GM08714 (cell line): Measurements from ENCODE around the gene FOSL1.

Source experiments
- H3K4me3 ChIP-seq: fragments of 200-500 bp; sonication (Bioruptor generic); 2 replicates; pipeline ENCODE4 v1.5.1; 2014; ENCODE audit warnings: mild to moderate bottlenecking, low read length, inconsistent platforms
- ZNF274 ChIP-seq: IDR thresholded peaks from 2 replicates; pipeline ENCODE4 v1.6.1; 2012; ENCODE audit warnings: mild to moderate bottlenecking, low read depth, low read length

FOSL1 gene

DNA sequence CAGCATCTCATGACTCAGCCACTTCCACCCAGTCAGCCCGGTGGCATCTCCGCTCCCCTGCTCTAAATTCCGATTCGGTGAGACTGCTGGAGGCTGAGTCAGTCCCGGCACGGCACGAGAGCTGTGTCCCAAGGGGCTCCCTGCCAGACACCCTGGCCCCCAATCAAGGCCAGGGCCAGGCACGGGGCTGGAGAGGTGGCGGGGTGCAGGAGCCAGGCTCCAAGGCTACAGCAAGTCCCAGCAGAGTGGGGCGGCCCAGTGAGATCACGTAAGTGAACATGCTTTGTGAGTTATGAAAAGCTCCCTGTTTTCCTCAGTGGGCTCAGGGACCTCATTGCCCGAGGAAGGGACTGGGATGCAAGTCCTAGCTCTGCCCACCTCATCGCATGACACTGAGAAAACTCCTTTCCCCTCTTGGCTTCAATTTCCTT lies 15.6 kb upstream of the FOSL1 start:
- H3K4me3 ChIP-seq, result no peak overlapping the region
- TF ChIP-seq ZNF274, result no peak

DNA sequence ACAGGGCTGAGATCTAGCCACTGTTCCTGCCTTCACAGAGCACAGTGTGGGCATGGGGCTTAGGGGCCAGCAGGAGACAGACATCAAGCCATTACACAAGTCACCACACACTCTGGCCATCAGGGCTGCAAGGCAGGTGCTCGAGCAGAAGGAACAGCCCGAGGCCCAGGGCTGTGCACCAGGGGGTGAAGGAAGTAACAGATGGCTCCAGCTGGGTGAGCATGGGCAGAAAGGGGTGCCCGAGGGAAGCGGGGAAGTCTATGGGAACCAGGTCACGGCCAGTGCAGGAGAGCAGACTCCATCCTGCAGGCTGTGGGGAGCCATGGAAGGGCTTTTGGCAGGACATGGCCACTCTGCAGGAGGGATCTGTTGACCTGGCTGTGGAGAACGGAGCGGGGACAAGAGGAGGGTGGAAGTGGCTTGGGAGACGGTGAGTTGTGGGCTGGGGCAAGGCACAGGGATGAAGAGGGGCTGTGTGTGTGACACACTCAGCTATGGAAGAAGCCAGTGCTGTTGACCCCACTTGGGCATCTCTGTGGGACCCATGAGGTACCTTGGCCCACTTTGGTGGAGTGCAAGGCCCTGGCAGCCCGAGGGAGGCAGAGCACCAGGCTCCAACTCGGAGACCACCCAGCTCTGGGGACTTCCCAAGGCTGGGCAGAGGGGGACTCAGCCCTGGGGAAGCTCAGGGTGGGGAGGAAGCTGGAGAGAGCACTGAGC lies 15.1 kb upstream of the FOSL1 start:
- TF ChIP-seq ZNF274, result no peak
- no peak overlapping the region for H3K4me3 ChIP-seq

DNA sequence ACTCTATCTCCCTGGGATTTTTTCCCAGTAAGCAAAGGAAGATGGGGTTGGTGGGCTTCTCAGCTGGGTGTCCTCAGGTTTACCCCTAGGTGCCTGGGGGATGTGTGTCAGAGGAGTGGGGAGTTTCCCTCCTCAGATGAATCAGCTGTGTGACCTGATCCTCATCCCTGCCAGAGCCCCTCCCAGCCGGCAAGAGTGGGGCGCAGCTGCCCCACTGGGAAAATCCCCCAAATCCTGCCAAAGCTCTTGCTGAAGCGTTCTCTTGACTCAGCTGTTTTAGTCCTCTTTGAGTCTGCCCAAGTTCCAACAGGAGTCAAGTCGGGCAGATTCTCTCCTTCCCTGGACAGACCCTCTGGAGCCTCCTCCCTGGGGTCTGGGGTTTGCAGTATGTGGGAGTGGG lies 12.7 kb upstream of the FOSL1 start:
- H3K4me3 ChIP-seq, result no peak overlapping the region
- no peak for TF ChIP-seq ZNF274

- no peak for TF ChIP-seq ZNF274
- H3K4me3 ChIP-seq, result no peak overlapping the region
These were observed 11.7 kb upstream of the FOSL1 start for GRCh38 chr11:65911682-65912568.

DNA sequence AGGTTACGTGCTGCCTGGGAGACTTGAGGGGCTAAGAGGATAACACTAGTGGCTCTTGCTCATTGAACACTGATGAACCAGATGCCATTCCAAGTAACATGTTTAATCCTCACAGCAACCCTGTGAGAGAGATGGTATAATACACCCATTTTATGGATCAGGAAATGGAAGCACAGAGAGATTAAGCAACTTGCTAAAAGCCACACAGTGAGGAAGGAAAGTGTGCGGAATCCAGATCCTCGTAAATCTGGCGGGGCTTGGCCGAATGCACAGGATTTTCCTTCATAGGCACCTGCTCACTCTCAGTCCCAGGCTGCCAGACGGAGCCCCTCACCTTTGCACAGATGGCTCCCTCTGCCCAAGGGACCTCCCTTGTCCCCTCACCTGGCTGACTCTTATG lies 7.7 kb upstream of the FOSL1 start:
- no peak overlapping the region for H3K4me3 ChIP-seq
- no peak for TF ChIP-seq ZNF274

- no peak for TF ChIP-seq ZNF274
- no peak overlapping the region for H3K4me3 ChIP-seq
These were observed 6.4 kb upstream of the FOSL1 start for GRCh38 chr11:65906602-65907001.

DNA sequence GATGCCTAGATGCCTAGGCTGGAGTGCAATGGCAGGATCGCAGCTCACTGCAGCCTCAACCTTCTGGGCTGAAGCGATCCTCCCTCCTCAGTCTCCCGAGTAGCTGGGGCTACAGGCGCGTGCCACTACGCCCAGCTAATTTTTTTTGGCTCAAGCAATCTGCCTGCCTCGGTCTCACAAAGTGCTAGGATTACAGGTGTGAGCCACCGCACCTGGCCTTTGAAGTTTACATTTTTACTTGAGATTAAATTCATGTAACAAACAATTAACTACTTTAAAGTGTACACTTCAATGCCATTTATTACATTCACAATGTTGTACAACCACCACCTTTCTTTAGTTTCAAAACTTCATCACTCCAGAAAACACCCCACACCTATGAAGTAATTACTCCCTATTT lies 3.5 kb upstream of the FOSL1 start:
- no peak overlapping the region for H3K4me3 ChIP-seq
- no peak for TF ChIP-seq ZNF274

DNA sequence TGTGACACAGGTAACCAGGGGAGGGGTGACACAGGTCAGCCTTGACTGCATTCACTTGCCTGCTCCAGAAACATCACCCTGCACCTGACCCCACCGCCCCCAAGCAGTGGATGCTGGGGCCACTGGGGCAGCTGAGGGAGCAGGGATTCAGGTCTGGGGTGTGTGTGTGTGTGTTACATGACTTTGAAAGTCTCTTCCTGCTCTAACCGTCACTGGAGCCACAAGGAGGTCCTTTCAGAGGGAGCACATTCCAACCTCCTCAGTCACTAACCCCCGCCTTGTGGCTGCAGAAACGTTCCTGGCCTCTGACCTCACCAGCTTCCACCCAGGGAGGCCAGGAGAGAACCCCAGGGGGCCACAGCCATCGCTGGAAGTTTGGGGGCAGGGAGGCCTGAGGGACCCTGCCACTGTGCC lies 2.9 kb upstream of the FOSL1 start:
- H3K4me3 ChIP-seq, result no peak overlapping the region

DNA sequence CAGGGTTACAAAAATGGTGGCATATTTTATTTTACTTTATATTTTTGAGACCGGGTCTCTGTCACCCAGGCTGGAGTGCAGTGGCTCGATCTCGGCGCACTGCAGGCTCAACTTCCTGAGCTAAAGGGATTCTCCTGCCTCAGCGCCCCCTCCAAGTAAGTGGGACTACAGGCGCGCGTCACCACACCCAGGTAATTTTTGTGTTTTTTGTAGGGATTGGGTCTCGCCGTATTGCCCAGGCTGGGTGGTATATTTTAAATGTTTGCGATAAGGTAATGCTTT lies 652 bp upstream of the FOSL1 start:
- no peak overlapping the region for H3K4me3 ChIP-seq
- TF ChIP-seq ZNF274, result no peak

More for the DNA sequence above, 2.9 kb upstream of the FOSL1 start:
- TF ChIP-seq ZNF274, result no peak

GRCh38 chr11:65899356-65900124 lies 648 bp downstream of the FOSL1 start:
- H3K4me3 ChIP-seq, result peak overlapping the region; percentile 85
- no peak for TF ChIP-seq ZNF274

- peak overlapping the region; percentile 85; the same call in 1 of the 2 replicates for H3K4me3 ChIP-seq
- TF ChIP-seq ZNF274, result no peak
These were observed 1.4 kb downstream of the FOSL1 start for GRCh38 chr11:65898656-65899355.

- H3K4me3 ChIP-seq, result no peak overlapping the region
- TF ChIP-seq ZNF274, result no peak
These were observed 3.1 kb downstream of the FOSL1 start for GRCh38 chr11:65897020-65897471.

DNA sequence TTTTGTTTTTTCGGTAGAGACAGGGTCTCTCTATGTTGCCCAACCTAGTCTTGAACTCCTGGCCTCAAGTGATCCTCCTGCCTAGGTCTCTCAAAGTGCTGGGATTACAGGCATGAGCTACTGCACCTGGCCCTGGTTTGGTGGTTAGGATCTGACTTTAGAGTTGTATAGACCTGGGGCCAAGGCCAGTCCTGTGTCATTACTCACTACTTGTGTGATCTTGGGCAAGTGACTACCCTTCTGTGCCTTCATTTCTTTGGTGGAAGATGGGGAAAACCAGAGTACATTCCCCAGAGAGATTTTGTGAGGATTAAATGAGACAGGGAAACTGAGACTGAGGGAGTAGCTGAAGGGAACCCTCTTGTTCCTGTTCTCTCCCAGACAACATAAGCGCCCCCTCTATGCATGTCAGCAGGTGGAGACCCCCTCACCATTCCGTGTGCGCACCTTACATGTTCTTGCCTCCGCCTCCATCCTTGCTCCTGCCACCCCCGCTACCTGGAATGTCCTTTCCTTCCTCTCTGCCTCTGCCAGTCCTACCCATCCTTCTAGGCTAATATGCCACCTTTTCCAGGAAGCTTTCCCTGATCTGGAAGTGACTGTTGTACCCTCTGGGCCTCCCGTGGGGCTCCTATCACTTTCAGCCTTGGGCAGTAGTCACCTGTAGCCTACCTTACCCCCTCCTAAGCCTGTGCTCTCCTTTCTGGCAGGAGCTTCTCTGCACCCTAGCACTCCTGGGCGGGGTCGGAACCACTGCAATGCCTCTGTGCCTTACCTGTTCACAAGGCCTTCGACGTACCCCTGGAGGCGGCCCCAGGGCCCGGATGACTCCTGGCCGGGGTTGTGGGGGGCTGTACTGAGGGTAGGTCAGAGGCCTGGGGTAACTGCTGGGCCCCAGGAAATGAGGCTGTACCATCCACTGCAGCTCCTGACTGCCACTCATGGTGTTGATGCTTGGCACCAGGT lies 3.9 kb downstream of the FOSL1 start:
- no peak overlapping the region for H3K4me3 ChIP-seq
- TF ChIP-seq ZNF274, result no peak
